KOPT-K1 (cell line): ENCODE data around the gene CLDN4.

Source experiments
- H3K27ac ChIP-seq: fragments of 200-600 bp; sonication (generic); 2 replicates; pipeline ENCODE4 v1.5.1; 2016; ENCODE audit warnings: antibody characterized with exemption, mild to moderate bottlenecking, low read depth, low read length; ENCODE audit not compliant: poor library complexity, severe bottlenecking
- H3K36me3 ChIP-seq: fragments of 200-600 bp; sonication (generic); 2 replicates; pipeline ENCODE4 v1.5.1; 2017; ENCODE audit warnings: antibody characterized with exemption, mild to moderate bottlenecking, low read length, moderate library complexity; ENCODE audit not compliant: insufficient read depth
- H3K9me3 ChIP-seq: fragments of 200-600 bp; sonication (generic); 2 replicates; pipeline ENCODE4 v1.5.1; 2017; ENCODE audit warnings: antibody characterized with exemption, low read length, mild to moderate bottlenecking; ENCODE audit not compliant: insufficient read depth, poor library complexity, severe bottlenecking

CLDN4 gene

DNA sequence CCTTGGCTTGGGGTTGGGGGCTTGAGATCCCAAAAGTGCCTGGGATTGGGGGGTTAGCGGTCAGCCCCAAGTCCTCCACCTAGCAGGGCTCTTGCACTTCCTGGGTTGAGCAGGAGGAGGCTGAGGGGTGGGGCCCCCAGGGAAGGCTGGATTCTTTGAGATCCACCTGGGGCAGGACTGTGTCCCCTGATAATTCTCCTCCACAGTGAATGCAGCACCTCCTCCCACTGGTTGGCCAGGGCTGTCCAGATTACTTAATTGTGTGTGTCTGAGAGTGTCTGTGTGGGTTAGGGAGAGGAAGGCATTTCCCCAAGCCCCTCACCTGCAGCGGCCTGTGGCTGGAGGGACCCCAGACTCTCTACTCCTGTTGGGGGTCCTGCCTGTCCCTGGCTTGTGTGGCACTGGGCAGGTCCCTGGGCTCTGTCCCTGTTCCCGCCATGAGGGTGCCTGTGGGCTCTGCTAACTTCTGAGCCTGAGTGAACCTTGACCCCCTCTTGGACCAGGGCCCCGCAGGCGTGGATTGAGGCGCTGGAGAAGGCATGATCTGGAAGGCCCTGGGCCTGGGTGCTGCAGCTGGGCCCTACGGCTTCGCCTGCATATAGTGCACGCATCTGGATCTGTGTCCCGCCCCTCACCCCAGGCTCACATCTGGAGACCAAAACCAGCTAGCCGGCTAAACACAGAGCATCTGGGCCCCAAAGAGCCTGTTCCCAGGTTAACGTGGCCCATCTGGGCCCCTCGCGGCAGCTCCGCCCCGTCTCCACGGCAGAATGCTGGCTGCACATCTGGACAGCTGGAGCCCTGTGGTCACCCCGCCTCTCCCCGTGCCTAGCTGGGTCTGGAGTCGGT is 40.6 kb downstream of the CLDN4 start:
- no peak overlapping the region for H3K27ac ChIP-seq
- no peaks in the 10 kb centered on the region for H3K9me3 ChIP-seq
- H3K36me3 ChIP-seq = no peaks in the 10 kb centered on the region

DNA sequence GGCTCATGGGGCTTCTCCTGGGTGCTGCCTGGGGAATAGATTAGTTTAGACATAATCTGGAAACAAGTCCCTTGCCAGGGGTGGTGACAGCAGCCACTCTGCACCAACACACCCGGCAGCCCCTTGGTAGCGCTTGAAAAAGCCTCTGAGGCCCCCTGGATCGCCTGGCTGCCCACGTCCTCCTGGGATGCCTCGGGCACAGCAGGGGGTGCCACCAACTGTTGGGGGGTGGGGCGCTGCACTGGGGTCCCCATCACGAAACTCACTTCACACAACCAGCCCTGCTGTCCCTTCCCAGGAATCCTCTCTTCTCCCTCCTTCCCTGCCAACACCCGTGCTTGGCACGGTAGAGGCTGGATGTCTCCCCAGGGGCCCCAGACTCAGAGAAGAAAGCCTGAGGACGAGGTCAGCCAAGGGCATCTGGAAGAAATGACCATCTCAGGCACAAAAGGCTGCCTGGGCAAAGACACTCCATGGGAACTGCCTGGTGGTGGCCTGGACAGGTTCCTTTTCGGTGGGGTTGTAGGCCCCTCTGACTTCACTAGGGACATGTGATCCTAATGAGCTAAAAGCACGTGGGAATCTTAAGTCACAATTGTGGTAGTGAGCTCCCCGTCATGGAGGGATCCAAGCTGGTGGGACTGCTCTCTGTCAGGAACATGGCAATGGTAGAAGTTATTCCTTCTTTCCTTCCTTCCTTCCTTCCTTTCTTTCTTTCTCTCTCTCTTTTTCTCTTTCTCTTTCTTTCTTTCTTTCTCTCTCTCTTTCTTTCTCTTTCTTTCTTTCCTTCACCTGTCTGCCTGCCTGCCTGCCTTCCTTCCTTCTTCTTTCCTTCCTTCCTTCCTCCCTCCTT is 41.5 kb downstream of the CLDN4 start:
- no peaks in the 10 kb centered on the region for H3K9me3 ChIP-seq
- no peaks in the 10 kb centered on the region for H3K36me3 ChIP-seq
- H3K27ac ChIP-seq = no peak overlapping the region

DNA sequence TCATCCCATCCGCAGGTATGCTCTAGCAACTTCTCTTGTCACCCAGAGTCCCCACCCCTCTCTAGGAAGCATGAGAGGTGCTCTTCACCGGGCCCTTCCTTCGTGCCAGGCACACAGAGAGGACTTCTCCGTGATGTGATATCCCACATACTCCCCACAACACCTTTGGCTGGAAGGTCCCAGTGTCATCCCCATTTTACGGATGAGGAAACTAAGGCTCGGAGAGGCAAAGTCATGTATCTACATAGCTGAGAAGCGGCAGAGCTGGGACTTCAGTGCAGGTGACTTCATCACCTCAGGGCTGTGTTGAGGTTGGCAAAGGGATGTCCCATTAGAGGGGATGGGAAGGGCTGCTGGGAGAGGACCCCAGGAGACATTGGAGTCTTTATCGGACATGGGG is 45.6 kb downstream of the CLDN4 start:
- Histone ChIP-seq H3K36me3 (no peaks in the 10 kb centered on the region), H3K27ac (no peak overlapping the region), H3K9me3 (no peaks in the 10 kb centered on the region)

DNA sequence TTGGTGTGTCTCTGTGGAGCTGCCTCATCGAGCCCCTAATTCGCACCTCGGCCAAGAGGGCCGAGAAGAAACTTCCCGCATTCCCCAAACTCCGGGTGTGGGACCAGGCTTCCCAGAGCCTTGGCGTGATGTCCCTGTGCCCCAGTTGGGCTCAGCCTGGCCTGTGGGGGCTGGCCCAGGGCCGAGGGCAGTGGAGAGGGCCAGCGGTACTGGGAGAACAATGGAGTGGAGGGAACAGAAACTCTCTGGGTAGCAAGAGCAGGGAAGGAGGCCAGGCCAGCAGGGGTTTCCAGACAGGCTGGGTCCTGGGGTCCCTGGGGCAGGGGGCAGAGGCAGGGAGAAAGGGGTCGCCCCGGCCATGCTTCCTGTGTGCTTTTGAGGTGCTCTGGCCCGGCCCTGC is 46.2 kb downstream of the CLDN4 start:
- H3K9me3 ChIP-seq = no peaks in the 10 kb centered on the region
- no peaks in the 10 kb centered on the region for H3K36me3 ChIP-seq
- no peak overlapping the region for H3K27ac ChIP-seq

DNA sequence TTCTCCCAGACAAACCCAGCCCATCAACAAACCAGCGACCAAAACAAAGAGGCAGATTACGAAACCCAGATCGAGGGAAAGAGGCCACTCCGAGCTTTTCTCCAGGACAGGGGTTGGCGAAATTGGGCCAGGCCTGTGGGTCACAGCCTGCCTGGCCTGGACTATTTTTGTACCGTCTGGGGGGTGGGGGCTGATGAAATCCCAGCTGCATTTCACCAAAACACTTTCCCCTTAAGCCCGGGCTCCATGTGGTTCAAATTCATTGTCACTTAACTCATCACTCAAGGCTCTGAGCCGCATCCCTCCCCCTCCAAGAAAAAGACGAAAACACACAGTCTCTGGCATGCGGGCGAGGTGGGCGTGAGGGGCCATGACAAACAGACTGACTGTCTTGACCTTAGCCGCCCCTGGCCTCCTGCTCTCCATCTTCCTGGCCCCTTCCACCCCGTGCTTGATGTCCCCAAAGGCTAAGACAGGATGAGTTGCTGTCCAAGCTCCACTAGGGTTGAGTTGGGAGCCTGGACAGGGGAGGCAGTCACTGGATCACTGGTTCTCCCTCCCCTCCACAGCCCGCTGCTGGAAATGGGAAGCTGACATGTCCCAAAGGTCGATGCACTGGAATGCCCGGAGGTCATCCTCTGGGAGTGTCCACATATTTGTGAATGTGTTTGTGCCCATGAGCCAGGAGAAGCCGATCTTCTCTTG is 49.3 kb downstream of the CLDN4 start:
- Histone ChIP-seq H3K9me3 (no peaks in the 10 kb centered on the region), H3K36me3 (no peaks in the 10 kb centered on the region), H3K27ac (no peak overlapping the region)

DNA sequence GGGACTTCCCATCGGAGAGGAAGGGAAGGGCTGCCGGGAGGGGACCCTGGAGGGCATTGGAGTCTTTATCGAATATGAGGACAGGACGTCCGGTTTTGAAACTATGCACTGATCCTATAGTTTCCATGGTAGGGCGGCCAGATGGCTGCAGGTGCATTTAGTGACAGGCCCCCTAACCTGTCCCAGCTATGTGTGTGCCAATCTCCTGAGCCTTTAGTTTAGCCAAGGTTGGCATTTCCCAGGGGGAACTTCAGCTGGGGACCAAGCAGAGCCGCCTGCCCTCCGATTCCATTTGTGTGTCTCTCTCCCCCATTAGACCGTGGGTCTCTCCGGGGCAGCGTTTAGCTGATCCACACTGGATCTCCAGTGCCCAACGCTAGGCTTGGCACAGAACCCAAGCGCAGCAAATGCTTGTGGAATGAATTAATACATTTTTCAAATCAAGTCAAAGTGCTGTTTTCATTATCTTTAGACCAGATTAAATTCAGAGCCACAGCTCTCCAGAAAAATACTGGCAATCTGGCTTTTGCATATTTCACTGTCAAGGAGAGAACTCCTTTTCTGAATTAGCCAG is 50.0 kb downstream of the CLDN4 start:
- no peak overlapping the region for H3K27ac ChIP-seq
- H3K9me3 ChIP-seq = no peaks in the 10 kb centered on the region
- no peaks in the 10 kb centered on the region for H3K36me3 ChIP-seq

DNA sequence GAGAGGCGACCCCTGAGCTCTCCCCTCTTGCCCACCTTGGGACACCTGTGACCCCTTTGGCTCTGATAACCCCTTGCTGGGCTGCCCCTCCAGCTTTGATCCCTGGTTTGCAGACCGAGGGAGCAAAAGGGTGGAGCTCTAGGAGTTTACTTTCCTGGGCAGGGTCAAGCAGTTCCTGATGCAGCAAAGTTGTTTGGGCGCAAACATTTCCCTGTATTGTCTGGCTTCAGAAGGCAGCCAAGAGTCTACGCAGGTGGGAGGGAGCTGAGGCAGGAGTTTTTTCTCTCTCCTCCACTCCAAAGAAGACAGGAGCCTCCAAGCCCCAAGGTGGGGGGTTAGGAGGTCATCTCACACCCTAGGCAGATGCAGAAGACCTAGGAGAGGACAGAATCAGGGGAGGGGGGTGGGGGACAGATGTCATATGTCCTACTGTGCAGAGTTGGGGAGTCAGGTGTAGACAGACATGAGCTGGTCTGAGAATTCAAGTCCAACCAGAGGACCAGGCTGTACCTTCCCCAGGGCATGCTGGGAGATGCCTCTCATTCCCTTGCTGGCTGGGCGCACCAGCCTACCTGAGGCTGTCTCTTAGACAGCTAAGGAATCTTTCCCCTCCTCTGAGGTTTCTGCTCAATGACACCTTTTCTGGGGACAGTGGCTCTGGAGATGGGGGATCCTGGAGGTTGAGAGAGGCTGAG is 50.7 kb downstream of the CLDN4 start:
- H3K27ac ChIP-seq = no peak overlapping the region
- no peaks in the 10 kb centered on the region for H3K9me3 ChIP-seq
- H3K36me3 ChIP-seq = no peaks in the 10 kb centered on the region

DNA sequence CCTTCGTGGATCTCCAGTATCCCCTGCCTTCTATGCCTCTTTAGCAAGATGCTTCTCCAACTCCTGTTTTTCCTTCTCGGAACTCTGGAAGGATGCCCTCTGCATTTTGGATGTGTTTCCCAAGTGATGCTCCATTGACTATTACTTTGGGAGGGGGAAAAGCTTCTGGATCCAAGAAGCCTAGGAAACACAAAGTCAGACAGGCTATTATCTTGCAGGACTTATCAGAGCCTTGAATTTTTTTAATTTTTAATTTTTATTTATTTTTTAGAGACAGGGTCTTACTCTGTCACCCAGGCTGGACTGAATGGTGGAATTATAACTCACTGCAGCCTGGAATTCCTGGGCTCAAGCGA is 51.2 kb downstream of the CLDN4 start:
- Histone ChIP-seq H3K9me3 (no peaks in the 10 kb centered on the region), H3K36me3 (no peaks in the 10 kb centered on the region), H3K27ac (no peak overlapping the region)
